ENCODE measurements around the gene PLCXD1.
"Not testable (repeated sequence)": the region's sequence is repeated elsewhere in the genome, so short reads cannot be mapped to it uniquely, and the experiment has no call there.

Gene PLCXD1

DNA sequence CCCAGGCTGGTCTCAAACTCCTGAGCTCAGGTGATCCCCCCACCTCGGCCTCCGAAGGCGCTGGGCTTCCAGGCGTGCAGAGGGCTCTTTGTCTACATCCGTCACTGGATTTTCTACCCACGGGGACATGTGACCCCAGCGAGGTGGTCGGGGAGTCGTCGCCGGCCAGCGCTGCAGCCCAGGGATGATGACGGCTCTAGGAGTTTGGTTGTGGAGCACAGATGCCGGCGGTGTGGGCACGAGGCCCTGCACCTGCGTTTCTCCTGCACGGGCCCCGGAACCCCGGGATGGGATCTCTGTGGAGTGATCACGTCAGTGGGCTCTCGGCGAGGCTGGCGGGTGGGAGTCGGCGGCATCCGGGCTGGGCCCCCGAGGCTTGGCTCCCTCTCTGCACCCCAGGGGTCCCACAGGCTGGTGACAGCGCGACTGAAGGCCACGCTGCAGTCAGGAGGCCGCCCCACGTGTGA lies 46.5 kb downstream of the PLCXD1 start:
- no peak for TF ChIP-seq CTCF (IDR thresholded peaks at IDR 0.05; ENCODE audit: insufficient read depth, low read length)

DNA sequence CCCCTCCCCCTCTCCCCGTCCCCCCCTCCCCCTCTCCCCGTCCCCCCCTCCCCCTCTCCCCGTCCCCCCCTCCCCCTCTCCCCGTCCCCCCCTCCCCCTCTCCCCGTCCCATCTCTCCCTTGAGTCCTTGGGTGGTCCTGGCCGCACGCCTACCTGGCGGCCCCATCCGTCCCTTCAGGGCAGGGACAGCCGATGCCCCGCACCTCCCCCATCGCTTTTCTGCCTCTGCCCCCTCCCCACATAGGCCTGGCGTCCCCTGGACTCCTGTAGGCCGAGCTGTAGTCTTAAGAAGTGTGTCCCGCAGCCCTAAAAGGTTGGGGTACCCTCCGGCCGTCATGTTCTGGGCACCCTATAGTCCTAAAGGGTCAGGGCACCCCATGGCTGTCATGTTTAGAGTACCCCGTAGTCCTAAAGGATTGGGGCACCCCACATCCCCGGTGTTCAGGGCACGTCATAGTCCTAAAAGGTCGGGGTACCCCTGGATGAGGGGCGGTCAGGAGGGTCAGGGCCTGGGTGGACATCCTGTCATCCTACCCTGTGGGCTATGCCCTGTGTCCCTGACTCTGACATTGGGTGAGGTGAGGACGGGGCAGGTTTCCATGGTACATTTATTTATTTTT lies 48.2 kb downstream of the PLCXD1 start:
- H3K27ac ChIP-seq (replicated peaks) = no peak overlapping the region
- TF ChIP-seq SPI1 (IDR thresholded peaks at IDR 0.05; ENCODE audit: borderline replicate concordance, low read depth) (no peak), POLR2AphosphoS5 (IDR thresholded peaks at IDR 0.05; ENCODE audit: low read depth) (no peak), CTCF (IDR thresholded peaks at IDR 0.05; ENCODE audit: insufficient read depth, low read length) (no peak), GABPA (IDR thresholded peaks at IDR 0.05; ENCODE audit: low read depth) (no peak)
- TF ChIP-seq, protein P1, sequence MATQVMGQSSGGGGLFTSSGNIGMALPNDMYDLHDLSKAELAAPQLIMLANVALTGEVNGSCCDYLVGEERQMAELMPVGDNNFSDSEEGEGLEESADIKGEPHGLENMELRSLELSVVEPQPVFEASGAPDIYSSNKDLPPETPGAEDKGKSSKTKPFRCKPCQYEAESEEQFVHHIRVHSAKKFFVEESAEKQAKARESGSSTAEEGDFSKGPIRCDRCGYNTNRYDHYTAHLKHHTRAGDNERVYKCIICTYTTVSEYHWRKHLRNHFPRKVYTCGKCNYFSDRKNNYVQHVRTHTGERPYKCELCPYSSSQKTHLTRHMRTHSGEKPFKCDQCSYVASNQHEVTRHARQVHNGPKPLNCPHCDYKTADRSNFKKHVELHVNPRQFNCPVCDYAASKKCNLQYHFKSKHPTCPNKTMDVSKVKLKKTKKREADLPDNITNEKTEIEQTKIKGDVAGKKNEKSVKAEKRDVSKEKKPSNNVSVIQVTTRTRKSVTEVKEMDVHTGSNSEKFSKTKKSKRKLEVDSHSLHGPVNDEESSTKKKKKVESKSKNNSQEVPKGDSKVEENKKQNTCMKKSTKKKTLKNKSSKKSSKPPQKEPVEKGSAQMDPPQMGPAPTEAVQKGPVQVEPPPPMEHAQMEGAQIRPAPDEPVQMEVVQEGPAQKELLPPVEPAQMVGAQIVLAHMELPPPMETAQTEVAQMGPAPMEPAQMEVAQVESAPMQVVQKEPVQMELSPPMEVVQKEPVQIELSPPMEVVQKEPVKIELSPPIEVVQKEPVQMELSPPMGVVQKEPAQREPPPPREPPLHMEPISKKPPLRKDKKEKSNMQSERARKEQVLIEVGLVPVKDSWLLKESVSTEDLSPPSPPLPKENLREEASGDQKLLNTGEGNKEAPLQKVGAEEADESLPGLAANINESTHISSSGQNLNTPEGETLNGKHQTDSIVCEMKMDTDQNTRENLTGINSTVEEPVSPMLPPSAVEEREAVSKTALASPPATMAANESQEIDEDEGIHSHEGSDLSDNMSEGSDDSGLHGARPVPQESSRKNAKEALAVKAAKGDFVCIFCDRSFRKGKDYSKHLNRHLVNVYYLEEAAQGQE (IDR thresholded peaks at IDR 0.05; ENCODE audit: insufficient replicate concordance, low read depth) = no peak
- DNase-seq (ENCODE audit: low read depth in 1 of 2, low spot score in 1 of 2) = no peak
- no peak overlapping the region for H3K4me3 ChIP-seq (replicated peaks; ENCODE audit: insufficient read depth, low read length)
- peaks cover 10% of the 10 kb centered on the region for H3K27me3 ChIP-seq (ENCODE audit: insufficient read depth, poor library complexity, severe bottlenecking)

More for the DNA sequence above, 46.5 kb downstream of the PLCXD1 start:
- no peak overlapping the region for H3K4me3 ChIP-seq (replicated peaks; ENCODE audit: insufficient read depth, low read length)
- H3K27ac ChIP-seq (replicated peaks) = no peak overlapping the region
- DNase-seq (ENCODE audit: low read depth in 1 of 2, low spot score in 1 of 2) = no peak
- peaks cover 10% of the 10 kb centered on the region for H3K27me3 ChIP-seq (ENCODE audit: insufficient read depth, poor library complexity, severe bottlenecking)

DNA sequence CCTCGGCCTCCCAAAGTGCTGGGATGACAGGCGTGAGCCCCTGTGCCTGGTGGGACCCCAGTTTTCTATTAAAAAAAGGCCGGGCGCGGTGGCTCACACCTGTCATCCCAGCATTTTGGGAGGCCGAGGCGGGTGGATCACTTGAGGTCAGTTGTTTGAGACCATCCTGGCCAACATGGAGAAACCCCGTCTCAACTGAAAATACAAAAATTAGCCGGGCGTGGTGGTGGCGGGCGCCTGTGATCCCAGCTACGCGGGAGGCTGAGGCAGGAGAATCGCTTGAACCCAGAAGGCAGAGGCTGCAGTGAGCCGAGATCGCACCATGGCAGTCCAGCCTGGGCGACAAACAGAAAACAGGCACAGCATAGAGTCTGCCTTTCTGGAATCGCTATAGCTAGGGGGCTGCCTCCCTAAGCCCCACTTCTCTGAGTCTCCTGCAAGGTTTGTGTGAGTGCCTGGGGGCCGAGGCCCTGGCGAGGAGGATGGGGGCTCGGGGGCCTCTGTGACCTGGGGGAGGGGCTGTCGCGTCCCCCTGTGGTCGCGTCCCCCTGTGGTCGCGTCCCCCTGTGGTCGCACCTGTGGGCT lies 49.1 kb downstream of the PLCXD1 start:
- not testable (repeated sequence) for H3K27ac ChIP-seq (replicated peaks); H3K27me3 ChIP-seq (ENCODE audit: insufficient read depth, poor library complexity, severe bottlenecking); DNase-seq (ENCODE audit: low read depth in 1 of 2, low spot score in 1 of 2); H3K4me3 ChIP-seq (replicated peaks; ENCODE audit: insufficient read depth, low read length)

- no peak for DNase-seq (ENCODE audit: low read depth in 1 of 2, low spot score in 1 of 2)
- Histone ChIP-seq H3K27me3 (ENCODE audit: insufficient read depth, poor library complexity, severe bottlenecking) (peaks cover 10% of the 10 kb centered on the region), H3K4me3 (replicated peaks; ENCODE audit: insufficient read depth, low read length) (no peak overlapping the region), H3K27ac (replicated peaks) (no peak overlapping the region)
- TF ChIP-seq GABPA (IDR thresholded peaks at IDR 0.05; ENCODE audit: low read depth) (no peak), SPI1 (IDR thresholded peaks at IDR 0.05; ENCODE audit: borderline replicate concordance, low read depth) (no peak), CTCF (IDR thresholded peaks at IDR 0.05; ENCODE audit: insufficient read depth, low read length) (no peak), POLR2AphosphoS5 (IDR thresholded peaks at IDR 0.05; ENCODE audit: low read depth) (no peak)
- TF ChIP-seq, protein P1 (IDR thresholded peaks at IDR 0.05; ENCODE audit: insufficient replicate concordance, low read depth) = no peak
Observed at GRCh38 chrX:330726-331150, 49.6 kb downstream of the PLCXD1 start.

Data from HL-60 (cell line).